GM21528 (cell line): ENCODE results near the gene DDX39B.
"Not testable (repeated sequence)": the region's sequence is repeated elsewhere in the genome, so short reads cannot be mapped to it uniquely, and the experiment has no call there.

Experiments
- ATAC-seq: cut with Tn5 transposase; IDR thresholded peaks from one replicate; pipeline ENCODE4 v1.9.1; 2021; ENCODE audit warnings: mild to moderate bottlenecking, moderate library complexity; ENCODE audit not compliant: unreplicated experiment, low FRiP score

Gene DDX39B

DNA sequence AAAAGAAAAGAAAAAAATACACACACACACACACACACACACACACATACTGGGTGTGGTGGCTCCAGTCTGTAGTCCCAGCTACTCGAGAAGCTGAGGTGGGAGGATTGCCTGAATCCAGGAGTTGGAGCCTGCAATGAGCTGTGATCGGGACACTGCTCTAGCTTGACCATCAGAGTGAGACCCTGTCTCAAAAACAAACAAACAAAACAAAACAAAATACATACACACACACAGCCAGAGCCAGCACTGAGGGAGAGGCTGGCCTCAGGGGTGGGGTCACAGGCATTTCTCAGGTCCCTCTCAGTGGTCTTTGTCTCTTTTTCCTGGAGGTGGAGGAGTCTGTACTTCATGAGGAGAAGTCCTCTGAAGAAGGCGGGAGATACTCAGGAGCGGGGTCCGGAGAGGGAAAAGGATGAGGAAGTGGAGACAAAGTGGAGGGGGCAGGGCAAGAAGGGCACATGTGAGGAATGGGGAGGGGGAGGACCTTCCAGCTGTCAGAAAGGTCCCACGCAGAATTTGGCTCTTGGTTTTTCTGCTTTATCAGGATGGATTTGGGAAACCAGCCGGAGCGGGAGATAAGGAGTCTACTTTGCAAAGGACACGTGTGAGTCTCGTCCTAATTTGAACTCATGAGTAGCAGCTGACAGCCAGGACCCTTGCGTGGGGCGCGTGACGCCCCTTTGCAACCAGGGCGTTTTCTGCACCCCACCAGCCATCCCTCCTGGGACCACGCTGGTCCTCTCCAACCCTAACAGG is 51.5 kb downstream of the DDX39B start:
- no peak for ATAC-seq

DNA sequence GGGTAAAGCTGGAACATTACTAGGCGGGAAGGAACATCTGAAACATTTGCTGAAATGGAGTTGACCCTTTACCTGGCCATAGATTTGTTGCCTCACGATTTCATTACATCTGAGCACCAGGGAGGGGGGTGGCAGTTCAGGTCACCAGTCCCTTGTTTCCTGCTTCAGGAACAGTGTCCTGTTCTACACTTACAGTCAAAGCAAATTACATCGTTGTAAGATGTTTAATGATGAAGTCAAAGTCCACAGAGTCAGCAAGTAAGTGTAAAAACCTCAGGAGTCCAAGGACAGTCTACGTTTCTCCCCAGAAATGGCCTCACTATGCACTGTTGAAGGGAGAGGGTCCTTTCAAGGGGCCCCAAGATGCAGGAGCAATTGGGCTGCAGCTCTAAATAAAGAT is 52.7 kb downstream of the DDX39B start:
- no peak for ATAC-seq

- ATAC-seq = not testable (repeated sequence)
Measured at GRCh38 chr6:31487674-31488073, 54.1 kb downstream of the DDX39B start.

- ATAC-seq = not testable (repeated sequence)
Measured at GRCh38 chr6:31486065-31486837, 55.6 kb downstream of the DDX39B start.

GRCh38 chr6:31485055-31485454 is 56.7 kb downstream of the DDX39B start:
- ATAC-seq = no peak

- no peak for ATAC-seq
Measured at GRCh38 chr6:31483392-31483791, 58.4 kb downstream of the DDX39B start.

DNA sequence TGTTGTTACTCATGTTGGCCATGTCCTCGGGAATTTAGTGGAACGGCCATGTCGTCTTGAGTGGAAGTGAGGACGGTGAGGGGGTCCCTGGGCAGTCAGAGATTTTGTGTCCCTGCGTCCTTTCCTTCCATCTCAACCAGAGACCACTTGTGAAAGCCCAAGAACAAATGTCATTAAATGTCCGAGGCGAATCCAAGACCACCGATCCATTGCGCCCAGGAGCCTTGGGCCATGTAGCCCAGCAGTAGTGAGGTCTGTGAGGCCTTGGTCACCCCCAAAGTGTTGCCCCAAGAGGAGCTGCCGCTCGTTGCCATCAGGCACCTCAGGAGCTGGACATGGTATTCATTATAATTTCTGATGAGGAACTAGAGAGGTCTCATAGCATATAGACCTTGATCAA is 61.2 kb downstream of the DDX39B start:
- no peak for ATAC-seq
